Colonic mucosa (tissue), 4 donors: Measurements from ENCODE around the gene SHF. TPM values are rescaled to one million over a fixed set of nuclear protein-coding genes. Genes with fewer than 3 reads are reported as not detected.

Experiments
- DNase-seq: peaks from one replicate; pipeline ENCODE4 v3.0.0-alpha.2; 2020
- H3K27ac ChIP-seq: fragments of 200-600 bp; one replicate; pipeline ENCODE4 v1.8.0; 2021
- H3K27me3 ChIP-seq: fragments of 200-600 bp; one replicate; pipeline ENCODE4 v1.8.0; 2021
- H3K36me3 ChIP-seq: fragments of 200-600 bp; one replicate; pipeline ENCODE4 v1.8.0; 2021
- H3K4me1 ChIP-seq: fragments of 200-600 bp; one replicate; pipeline ENCODE4 v1.8.0; 2021; ENCODE audit warnings: mild to moderate bottlenecking
- H3K4me3 ChIP-seq: fragments of 200-600 bp; one replicate; pipeline ENCODE4 v1.8.0; 2021
- H3K9ac ChIP-seq, 2 donors: one replicate each; pipeline ENCODE4 v1.7.0; 2013; ENCODE audit warnings: control low read depth in 2 of 2, low read depth in 2 of 2, low read length in 2 of 2
- H3K9me3 ChIP-seq: fragments of 200-600 bp; one replicate; pipeline ENCODE4 v1.8.0; 2021
- intact Hi-C: fragments of 100-400 bp; cut with DNase I; formaldehyde crosslinking; loops from one replicate; pipeline ENCODE4 v1.14.1; 2022
- total RNA-seq, 2 donors: library from RNA; stranded (reverse); fragmentation: NEBNext Ultra II Directional in 1 of 2; extraction: Animal tissue kit (Norgen Biotek cat#: 25700) in 1 of 2; gene quantifications; one replicate each; pipeline ENCODE4 v1.2.1, GENCODE V29; 2021
- TF ChIP-seq, protein P1 (sequence below): fragments of 200-600 bp; IDR thresholded peaks from one replicate; pipeline ENCODE4 v1.8.0; 2022; ENCODE audit warnings: antibody characterized with exemption, mild to moderate bottlenecking
- donor health status: healthy.
- donor health status: DM: no; HTN: no; CAD: no.
- donor health status: DM: no; HTN: no; CAD: no.

SHF gene
- total RNA-seq, 2 donors from 2014 or later: 8.7 to 14.7 TPM

DNA sequence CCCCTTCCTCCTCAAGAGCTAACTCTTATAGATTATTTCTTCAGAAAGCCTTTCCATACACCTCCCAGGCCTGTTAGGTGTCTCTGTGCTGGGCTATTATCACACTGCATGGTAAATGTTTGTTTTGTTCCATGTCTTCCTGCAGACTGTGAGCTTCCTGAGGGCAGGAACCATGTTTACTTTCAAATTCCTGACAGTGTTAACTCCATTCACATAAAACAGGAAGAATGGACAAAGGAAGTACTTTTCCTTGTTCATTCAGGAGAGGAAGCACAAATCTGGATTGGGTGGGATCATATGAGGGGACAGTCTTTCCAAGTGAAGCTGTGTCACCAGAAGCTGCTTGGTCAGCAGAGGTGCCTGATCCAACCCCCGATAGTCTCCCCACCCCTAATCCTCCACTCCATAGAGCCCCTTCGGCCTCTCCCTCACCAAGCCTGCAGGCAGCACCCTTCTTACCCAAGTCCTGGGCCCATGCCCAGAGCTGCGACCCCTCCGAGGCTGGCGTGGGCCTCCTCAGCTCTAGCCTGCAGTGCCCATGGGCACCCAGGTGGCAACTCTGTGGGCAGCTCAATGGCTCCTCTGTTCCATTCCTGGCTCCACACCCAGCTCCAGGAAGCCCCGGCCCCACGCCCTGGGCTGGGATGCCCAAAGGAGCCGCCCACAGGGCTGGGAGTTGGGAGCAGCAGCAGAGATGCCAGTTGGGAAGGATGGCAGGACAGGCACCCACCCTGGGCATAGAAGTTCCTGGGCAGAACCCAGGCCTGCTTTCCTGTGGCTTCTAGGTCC is 6.9 kb downstream of the SHF start:
- no peak for DNase-seq
- peaks cover 7% of the 10 kb centered on the region for H3K4me1 ChIP-seq
- no peak overlapping the region for H3K9ac ChIP-seq
- H3K27me3 ChIP-seq: no peaks in the 10 kb centered on the region
- no peaks in the 10 kb centered on the region for H3K9me3 ChIP-seq
- H3K4me3 ChIP-seq: no peak overlapping the region
- intact Hi-C loops: no loop called here
- no peak overlapping the region for H3K27ac ChIP-seq
- H3K36me3 ChIP-seq: no peaks in the 10 kb centered on the region
- TF ChIP-seq, protein P1, sequence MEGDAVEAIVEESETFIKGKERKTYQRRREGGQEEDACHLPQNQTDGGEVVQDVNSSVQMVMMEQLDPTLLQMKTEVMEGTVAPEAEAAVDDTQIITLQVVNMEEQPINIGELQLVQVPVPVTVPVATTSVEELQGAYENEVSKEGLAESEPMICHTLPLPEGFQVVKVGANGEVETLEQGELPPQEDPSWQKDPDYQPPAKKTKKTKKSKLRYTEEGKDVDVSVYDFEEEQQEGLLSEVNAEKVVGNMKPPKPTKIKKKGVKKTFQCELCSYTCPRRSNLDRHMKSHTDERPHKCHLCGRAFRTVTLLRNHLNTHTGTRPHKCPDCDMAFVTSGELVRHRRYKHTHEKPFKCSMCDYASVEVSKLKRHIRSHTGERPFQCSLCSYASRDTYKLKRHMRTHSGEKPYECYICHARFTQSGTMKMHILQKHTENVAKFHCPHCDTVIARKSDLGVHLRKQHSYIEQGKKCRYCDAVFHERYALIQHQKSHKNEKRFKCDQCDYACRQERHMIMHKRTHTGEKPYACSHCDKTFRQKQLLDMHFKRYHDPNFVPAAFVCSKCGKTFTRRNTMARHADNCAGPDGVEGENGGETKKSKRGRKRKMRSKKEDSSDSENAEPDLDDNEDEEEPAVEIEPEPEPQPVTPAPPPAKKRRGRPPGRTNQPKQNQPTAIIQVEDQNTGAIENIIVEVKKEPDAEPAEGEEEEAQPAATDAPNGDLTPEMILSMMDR: no peak

DNA sequence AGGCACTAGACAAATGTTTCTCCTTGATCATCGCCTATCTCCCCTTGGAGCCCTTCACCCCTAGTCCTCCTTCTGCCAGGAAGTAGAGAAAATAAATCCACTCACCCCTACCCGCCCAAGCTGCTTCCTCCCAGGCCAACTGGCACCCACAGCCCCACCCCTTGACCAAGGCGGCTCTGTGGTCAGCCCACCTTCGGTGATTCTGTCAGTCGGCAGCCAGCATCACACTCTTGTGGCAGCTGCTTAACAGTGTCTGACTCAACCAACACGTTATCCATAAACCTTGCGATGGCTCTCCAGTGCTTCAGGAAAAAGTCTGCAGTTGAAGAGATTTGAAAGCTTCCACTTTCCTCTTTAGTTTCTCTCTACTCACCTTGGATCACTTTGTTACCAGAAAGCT is 7.6 kb downstream of the SHF start:
- Histone ChIP-seq H3K4me3 (no peak overlapping the region), H3K9me3 (no peaks in the 10 kb centered on the region), H3K36me3 (no peaks in the 10 kb centered on the region), H3K27ac (no peak overlapping the region), H3K9ac (no peak overlapping the region), H3K27me3 (no peaks in the 10 kb centered on the region), H3K4me1 (peaks cover 7% of the 10 kb centered on the region)
- TF ChIP-seq, protein P1: no peak
- DNase-seq: no peak
- intact Hi-C loops: no loop called here

- Histone ChIP-seq H3K4me3 (no peak overlapping the region), H3K27ac (no peak overlapping the region), H3K9me3 (no peaks in the 10 kb centered on the region), H3K4me1 (peaks cover 7% of the 10 kb centered on the region), H3K9ac (no peak overlapping the region), H3K27me3 (no peaks in the 10 kb centered on the region), H3K36me3 (no peaks in the 10 kb centered on the region)
- intact Hi-C loops: no loop called here
- TF ChIP-seq, protein P1: peak; percentile 63
- peak; percentile 74 for DNase-seq
Measured at GRCh38 chr15:45179221-45179985, 8.4 kb downstream of the SHF start.

GRCh38 chr15:45177285-45177684 is 10.5 kb downstream of the SHF start:
- H3K27ac ChIP-seq: no peak overlapping the region
- H3K4me1 ChIP-seq: peaks cover 7% of the 10 kb centered on the region
- H3K9ac ChIP-seq: no peak overlapping the region
- H3K36me3 ChIP-seq: no peaks in the 10 kb centered on the region
- TF ChIP-seq, protein P1: no peak
- no peaks in the 10 kb centered on the region for H3K27me3 ChIP-seq
- no peaks in the 10 kb centered on the region for H3K9me3 ChIP-seq
- no peak overlapping the region for H3K4me3 ChIP-seq
- intact Hi-C loops: no loop called here
- DNase-seq: no peak

DNA sequence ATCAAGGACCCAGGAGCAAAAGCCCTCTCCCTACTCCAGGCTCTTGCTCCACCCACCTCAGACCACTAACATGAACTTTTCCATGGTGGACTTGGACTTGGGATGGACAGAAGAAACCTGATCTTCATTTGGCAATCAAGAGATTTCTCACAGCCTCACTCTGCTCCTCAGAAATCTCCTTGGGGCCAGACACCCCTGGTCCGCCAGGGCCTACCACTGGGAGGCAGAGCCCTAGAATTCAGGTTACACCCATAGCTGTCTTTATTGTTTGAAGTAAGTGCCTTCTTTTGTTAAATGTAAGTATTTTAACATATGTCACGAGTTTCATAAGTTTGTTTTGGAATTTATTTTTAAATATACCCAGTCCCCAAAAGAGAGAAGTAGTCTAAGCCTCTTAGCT is 13.2 kb downstream of the SHF start:
- Histone ChIP-seq H3K27me3 (no peaks in the 10 kb centered on the region), H3K36me3 (no peaks in the 10 kb centered on the region), H3K9me3 (no peaks in the 10 kb centered on the region), H3K4me1 (peaks cover 5% of the 10 kb centered on the region), H3K4me3 (no peak overlapping the region), H3K9ac (no peak overlapping the region), H3K27ac (no peak overlapping the region)
- TF ChIP-seq, protein P1: no peak
- intact Hi-C loops: no loop called here
- DNase-seq: no peak
